Liver (tissue), 9 donors: Measurements from ENCODE around the gene ATOH1. TPM values are rescaled to one million over a fixed set of nuclear protein-coding genes. Genes with fewer than 3 reads are reported as not detected.

ENCODE experiments used
- DNase-seq: peaks from one replicate; pipeline ENCODE4 v3.0.0-alpha.2; 2017; ENCODE audit warnings: low spot score
- H3K27ac ChIP-seq, 2 donors: one replicate each; pipeline ENCODE4 v1.7.0; 2013; ENCODE audit warnings: inconsistent platforms in 2 of 2, low read length in 2 of 2, control low read depth in 1 of 2, low read depth in 1 of 2, mild to moderate bottlenecking in 1 of 2
- H3K27me3 ChIP-seq, 4 donors: one replicate each; pipeline versions ENCODE4 v1.6.1 to v1.7.0; 2013; ENCODE audit warnings: low read length in 3 of 4, inconsistent platforms in 1 of 4, mild to moderate bottlenecking in 1 of 4, moderate library complexity in 1 of 4; ENCODE audit not compliant: control insufficient read depth in 4 of 4, insufficient read depth in 4 of 4
- H3K36me3 ChIP-seq, 4 donors: one replicate each; pipeline versions ENCODE4 v1.6.1 to v1.7.0; 2013; ENCODE audit warnings: low read length in 3 of 4, mild to moderate bottlenecking in 3 of 4, low read depth in 1 of 4, moderate library complexity in 1 of 4; ENCODE audit not compliant: control insufficient read depth in 4 of 4, insufficient read depth in 3 of 4
- H3K4me1 ChIP-seq, 4 donors: one replicate each; pipeline versions ENCODE4 v1.6.1 to v1.7.0; 2013; ENCODE audit warnings: low read length in 3 of 4, mild to moderate bottlenecking in 3 of 4, moderate library complexity in 1 of 4; ENCODE audit not compliant: control insufficient read depth in 4 of 4, insufficient read depth in 4 of 4
- H3K4me3 ChIP-seq, 3 donors: one replicate each; pipeline versions ENCODE4 v1.6.1 to v1.7.0; 2013; ENCODE audit warnings: low read length in 3 of 3, control low read depth in 1 of 3, low read depth in 1 of 3, mild to moderate bottlenecking in 1 of 3
- H3K9ac ChIP-seq, 2 donors: one replicate each; pipeline ENCODE4 v1.7.0; 2013; ENCODE audit warnings: low read length in 2 of 2, mild to moderate bottlenecking in 2 of 2, moderate library complexity in 2 of 2, control low read depth in 1 of 2, low read depth in 1 of 2
- H3K9me3 ChIP-seq, 4 donors: one replicate each; pipeline versions ENCODE4 v1.6.1 to v1.7.0; 2013; ENCODE audit warnings: low read length in 3 of 4; ENCODE audit not compliant: control insufficient read depth in 4 of 4
- ATF3 ChIP-seq: IDR thresholded peaks from 2 replicates; pipeline ENCODE4 v1.6.1; 2016; ENCODE audit warnings: antibody characterized with exemption
- FOXA1 ChIP-seq: IDR thresholded peaks from 2 replicates; pipeline ENCODE4 v1.6.1; 2016; ENCODE audit warnings: antibody characterized with exemption
- FOXA2 ChIP-seq: IDR thresholded peaks from 2 replicates; pipeline ENCODE4 v1.6.1; 2016; ENCODE audit warnings: antibody characterized with exemption
- GABPA ChIP-seq, 2 donors: IDR thresholded peaks in 1 of 2; conservative IDR thresholded peaks in 1 of 2; 2 replicates each; pipeline ENCODE4 v1.6.1; 2016; ENCODE audit warnings: antibody characterized with exemption in 2 of 2, mild to moderate bottlenecking in 1 of 2, moderate library complexity in 1 of 2
- HNF4A ChIP-seq, 2 donors: conservative IDR thresholded peaks; 2 replicates each; pipeline ENCODE4 v1.6.1; 2016; ENCODE audit warnings: antibody characterized with exemption in 2 of 2, mild to moderate bottlenecking in 2 of 2
- JUND ChIP-seq, 2 donors: IDR thresholded peaks; 2 replicates each; pipeline ENCODE4 v1.6.1; 2016; ENCODE audit warnings: antibody characterized with exemption in 2 of 2
- NR2F2 ChIP-seq: IDR thresholded peaks from 2 replicates; pipeline ENCODE4 v1.6.1; 2016; ENCODE audit warnings: antibody characterized with exemption
- RAD21 ChIP-seq, 2 donors: IDR thresholded peaks; 2 replicates each; pipeline ENCODE4 v1.6.1; 2016; ENCODE audit warnings: antibody characterized with exemption in 2 of 2, mild to moderate bottlenecking in 2 of 2
- RXRA ChIP-seq, 2 donors: IDR thresholded peaks; 2 replicates each; pipeline ENCODE4 v1.6.1; 2017 to 2018; ENCODE audit warnings: antibody characterized with exemption in 2 of 2, mild to moderate bottlenecking in 1 of 2
- SP1 ChIP-seq: IDR thresholded peaks from 2 replicates; pipeline ENCODE4 v1.6.1; 2018; ENCODE audit warnings: antibody characterized with exemption, mild to moderate bottlenecking
- TAF1 ChIP-seq: conservative IDR thresholded peaks from 2 replicates; pipeline ENCODE4 v1.6.1; 2016; ENCODE audit warnings: antibody characterized with exemption, mild to moderate bottlenecking
- YY1 ChIP-seq: IDR thresholded peaks from 2 replicates; pipeline ENCODE4 v1.6.1; 2016; ENCODE audit warnings: antibody characterized with exemption, mild to moderate bottlenecking
- WGBS: extraction: QIAGEN DNeasy Blood & Tissue Kit; methylation state at CpG from one replicate; pipeline ENCODE4 v1.1.7; 2013; 5-methylcytosine and 5-hydroxymethylcytosine counted together
- polyA plus RNA-seq, 2 donors: library from polyadenylated mRNA; stranded (reverse) in 1 of 2; unstranded in 1 of 2; fragments of 200-250 nt in 1 of 2; fragments of >200 nt in 1 of 2; fragmentation: Nextera tagmentation in 1 of 2; extraction: Ambion mirVana in 1 of 2; gene quantifications; one replicate each; pipeline versions ENCODE4 v1.2.1 to v1.2.3, GENCODE V29; 2013 to 2015
- total RNA-seq, 2 donors: library from RNA; depleted of rRNA; stranded (reverse); fragments of >200 nt; gene quantifications; one replicate each; pipeline ENCODE4 v1.2.3, GENCODE V29; 2014
- TF ChIP-seq, protein P1 (sequence below): IDR thresholded peaks from 2 replicates; pipeline ENCODE4 v1.6.1; 2016; ENCODE audit warnings: antibody characterized with exemption
- TF ChIP-seq, protein P2 (sequence below): IDR thresholded peaks from 2 replicates; pipeline ENCODE4 v1.6.1; 2016; ENCODE audit warnings: antibody characterized with exemption
- TF ChIP-seq, protein P3 (sequence below): IDR thresholded peaks from 2 replicates; pipeline ENCODE4 v1.6.1; 2016; ENCODE audit warnings: antibody characterized with exemption, mild to moderate bottlenecking
- donor health status: healthy.
- donor health status: healthy.
- donor health status: healthy.
- donor health status: healthy.
- donor health status: healthy.

The ATOH1 gene
- total and polyA plus RNA-seq, 4 donors, result not detected

- Histone ChIP-seq H3K27ac (no peak overlapping the region), H3K36me3 (no peaks in the 10 kb centered on the region), H3K4me3 (no peak overlapping the region), H3K4me1 (no peaks in the 10 kb centered on the region), H3K27me3 (no peaks in the 10 kb centered on the region), H3K9me3 (no peaks in the 10 kb centered on the region), H3K9ac (no peak overlapping the region)
- WGBS, result 48% methylated on average over 3 of the region's 3 CpGs
- TF ChIP-seq SP1, result no peak
- TF ChIP-seq, protein P1, sequence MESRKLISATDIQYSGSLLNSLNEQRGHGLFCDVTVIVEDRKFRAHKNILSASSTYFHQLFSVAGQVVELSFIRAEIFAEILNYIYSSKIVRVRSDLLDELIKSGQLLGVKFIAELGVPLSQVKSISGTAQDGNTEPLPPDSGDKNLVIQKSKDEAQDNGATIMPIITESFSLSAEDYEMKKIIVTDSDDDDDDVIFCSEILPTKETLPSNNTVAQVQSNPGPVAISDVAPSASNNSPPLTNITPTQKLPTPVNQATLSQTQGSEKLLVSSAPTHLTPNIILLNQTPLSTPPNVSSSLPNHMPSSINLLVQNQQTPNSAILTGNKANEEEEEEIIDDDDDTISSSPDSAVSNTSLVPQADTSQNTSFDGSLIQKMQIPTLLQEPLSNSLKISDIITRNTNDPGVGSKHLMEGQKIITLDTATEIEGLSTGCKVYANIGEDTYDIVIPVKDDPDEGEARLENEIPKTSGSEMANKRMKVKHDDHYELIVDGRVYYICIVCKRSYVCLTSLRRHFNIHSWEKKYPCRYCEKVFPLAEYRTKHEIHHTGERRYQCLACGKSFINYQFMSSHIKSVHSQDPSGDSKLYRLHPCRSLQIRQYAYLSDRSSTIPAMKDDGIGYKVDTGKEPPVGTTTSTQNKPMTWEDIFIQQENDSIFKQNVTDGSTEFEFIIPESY, result no peak
- TF ChIP-seq, protein P2, sequence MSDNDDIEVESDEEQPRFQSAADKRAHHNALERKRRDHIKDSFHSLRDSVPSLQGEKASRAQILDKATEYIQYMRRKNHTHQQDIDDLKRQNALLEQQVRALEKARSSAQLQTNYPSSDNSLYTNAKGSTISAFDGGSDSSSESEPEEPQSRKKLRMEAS, result no peak
- DNase-seq, result no peak
These were observed 13.3 kb downstream of the ATOH1 start for GRCh38 chr4:93841803-93842345.

DNA sequence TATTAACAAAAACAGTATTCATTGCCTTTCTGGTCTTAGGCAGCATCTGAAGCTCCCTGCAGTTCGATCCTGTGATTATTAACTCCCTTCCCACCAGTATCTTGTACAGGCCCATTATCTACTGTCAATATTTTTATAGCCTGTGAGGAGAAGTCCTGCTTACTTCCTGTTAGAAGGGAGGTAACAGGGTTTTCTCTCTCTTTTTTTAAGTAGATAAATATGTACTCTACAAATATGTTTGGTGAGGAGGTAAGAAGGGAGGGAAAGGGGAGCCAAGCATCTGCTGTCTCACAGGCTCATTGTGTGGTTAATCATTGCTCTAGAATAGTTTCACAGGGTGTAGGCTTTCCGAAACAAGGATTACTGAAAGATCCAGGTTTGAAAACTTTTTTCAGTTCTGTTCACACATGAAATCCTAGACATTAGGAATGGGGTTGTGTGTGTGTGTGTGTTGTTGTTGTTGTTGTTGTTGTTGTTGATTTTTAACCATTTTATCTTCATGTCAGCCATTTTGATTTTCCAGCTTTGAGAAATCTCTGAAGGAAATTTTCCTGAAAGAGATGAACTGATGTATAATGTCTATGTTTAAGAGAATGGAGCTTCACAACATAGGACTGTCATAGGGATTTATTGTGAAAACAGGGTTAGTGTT is 14.2 kb downstream of the ATOH1 start:
- H3K4me1 ChIP-seq, result no peaks in the 10 kb centered on the region
- H3K36me3 ChIP-seq, result no peaks in the 10 kb centered on the region
- no peak overlapping the region for H3K4me3 ChIP-seq
- H3K27me3 ChIP-seq, result no peaks in the 10 kb centered on the region
- no peaks in the 10 kb centered on the region for H3K9me3 ChIP-seq
- H3K9ac ChIP-seq, result no peak overlapping the region
- H3K27ac ChIP-seq, result no peak overlapping the region
- DNase-seq, result no peak
- TF ChIP-seq ATF3 (no peak), RAD21 (IDR thresholded peaks at IDR 0.05) (no peak), TAF1 (no peak), HNF4A (conservative IDR thresholded peaks at IDR 0.05) (no peak), FOXA2 (no peak), NR2F2 (no peak), JUND (IDR thresholded peaks at IDR 0.05) (no peak), GABPA (IDR thresholded peaks at IDR 0.05 in 1 of 2, conservative IDR thresholded peaks at IDR 0.05 in 1 of 2) (no peak), SP1 (no peak), FOXA1 (no peak)
- TF ChIP-seq, protein P2, result no peak
- WGBS, result 45% methylated on average over 2 of the region's 2 CpGs

- Histone ChIP-seq H3K36me3 (no peaks in the 10 kb centered on the region), H3K27me3 (no peaks in the 10 kb centered on the region), H3K4me1 (no peaks in the 10 kb centered on the region), H3K9ac (no peak overlapping the region), H3K27ac (no peak overlapping the region), H3K4me3 (no peak overlapping the region), H3K9me3 (no peaks in the 10 kb centered on the region)
- DNase-seq, result no peak
- TF ChIP-seq TAF1, result no peak
- TF ChIP-seq, protein P1, result no peak
- TF ChIP-seq, protein P3, sequence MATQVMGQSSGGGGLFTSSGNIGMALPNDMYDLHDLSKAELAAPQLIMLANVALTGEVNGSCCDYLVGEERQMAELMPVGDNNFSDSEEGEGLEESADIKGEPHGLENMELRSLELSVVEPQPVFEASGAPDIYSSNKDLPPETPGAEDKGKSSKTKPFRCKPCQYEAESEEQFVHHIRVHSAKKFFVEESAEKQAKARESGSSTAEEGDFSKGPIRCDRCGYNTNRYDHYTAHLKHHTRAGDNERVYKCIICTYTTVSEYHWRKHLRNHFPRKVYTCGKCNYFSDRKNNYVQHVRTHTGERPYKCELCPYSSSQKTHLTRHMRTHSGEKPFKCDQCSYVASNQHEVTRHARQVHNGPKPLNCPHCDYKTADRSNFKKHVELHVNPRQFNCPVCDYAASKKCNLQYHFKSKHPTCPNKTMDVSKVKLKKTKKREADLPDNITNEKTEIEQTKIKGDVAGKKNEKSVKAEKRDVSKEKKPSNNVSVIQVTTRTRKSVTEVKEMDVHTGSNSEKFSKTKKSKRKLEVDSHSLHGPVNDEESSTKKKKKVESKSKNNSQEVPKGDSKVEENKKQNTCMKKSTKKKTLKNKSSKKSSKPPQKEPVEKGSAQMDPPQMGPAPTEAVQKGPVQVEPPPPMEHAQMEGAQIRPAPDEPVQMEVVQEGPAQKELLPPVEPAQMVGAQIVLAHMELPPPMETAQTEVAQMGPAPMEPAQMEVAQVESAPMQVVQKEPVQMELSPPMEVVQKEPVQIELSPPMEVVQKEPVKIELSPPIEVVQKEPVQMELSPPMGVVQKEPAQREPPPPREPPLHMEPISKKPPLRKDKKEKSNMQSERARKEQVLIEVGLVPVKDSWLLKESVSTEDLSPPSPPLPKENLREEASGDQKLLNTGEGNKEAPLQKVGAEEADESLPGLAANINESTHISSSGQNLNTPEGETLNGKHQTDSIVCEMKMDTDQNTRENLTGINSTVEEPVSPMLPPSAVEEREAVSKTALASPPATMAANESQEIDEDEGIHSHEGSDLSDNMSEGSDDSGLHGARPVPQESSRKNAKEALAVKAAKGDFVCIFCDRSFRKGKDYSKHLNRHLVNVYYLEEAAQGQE, result no peak
- TF ChIP-seq RXRA (IDR thresholded peaks at IDR 0.05), result no peak
- TF ChIP-seq ATF3, result no peak
- no peak for TF ChIP-seq GABPA (IDR thresholded peaks at IDR 0.05 in 1 of 2, conservative IDR thresholded peaks at IDR 0.05 in 1 of 2)
- no peak for TF ChIP-seq HNF4A (conservative IDR thresholded peaks at IDR 0.05)
- no peak for TF ChIP-seq YY1
These were observed 15.2 kb downstream of the ATOH1 start for GRCh38 chr4:93843772-93844171.
